GM21447 (cell line): ENCODE results near the gene CREB3L1.

Source experiments
- ATAC-seq: cut with Tn5 transposase; IDR thresholded peaks from one replicate; pipeline ENCODE4 v1.9.1; 2021; ENCODE audit not compliant: unreplicated experiment

The CREB3L1 gene

DNA sequence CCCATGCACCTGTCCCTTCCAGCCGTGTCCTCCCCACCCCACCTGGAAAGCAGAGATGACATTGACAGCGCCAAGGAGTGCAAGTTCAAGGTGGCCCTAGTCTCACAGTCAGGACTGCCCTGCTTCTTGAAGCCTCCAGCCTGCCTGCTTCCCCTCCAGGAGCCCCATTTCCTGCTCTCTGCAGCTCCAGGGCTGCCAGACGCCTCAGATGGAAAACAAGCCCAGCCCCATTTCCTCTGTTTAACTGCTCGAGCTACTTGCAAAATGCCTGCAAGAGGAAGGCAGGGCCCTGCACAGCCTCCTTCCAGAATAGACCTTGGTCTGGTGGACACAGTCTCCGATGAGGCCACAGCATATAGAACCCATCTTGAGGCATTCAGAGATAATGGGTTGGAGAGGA, 64.8 kb downstream of the CREB3L1 start:
- no peak for ATAC-seq

DNA sequence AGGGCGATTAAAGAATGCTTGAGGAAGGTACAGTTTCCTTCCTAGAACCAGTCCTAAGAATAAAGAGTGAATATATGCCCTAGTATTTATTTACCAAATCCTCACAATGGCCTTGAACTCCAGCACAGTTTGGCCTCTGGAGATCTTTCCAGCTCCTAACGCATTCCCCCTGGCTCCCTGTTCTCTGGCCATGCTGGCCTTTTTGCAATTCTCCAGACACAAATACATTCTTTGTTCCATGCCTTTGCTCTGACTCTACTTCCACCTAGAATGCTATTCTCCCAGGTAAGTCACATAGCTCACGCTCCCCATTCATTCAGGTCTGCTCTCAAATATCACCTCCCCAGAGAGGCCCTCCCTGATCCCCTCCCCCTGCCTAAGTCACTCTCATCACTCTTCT, 66.1 kb downstream of the CREB3L1 start:
- no peak for ATAC-seq

DNA sequence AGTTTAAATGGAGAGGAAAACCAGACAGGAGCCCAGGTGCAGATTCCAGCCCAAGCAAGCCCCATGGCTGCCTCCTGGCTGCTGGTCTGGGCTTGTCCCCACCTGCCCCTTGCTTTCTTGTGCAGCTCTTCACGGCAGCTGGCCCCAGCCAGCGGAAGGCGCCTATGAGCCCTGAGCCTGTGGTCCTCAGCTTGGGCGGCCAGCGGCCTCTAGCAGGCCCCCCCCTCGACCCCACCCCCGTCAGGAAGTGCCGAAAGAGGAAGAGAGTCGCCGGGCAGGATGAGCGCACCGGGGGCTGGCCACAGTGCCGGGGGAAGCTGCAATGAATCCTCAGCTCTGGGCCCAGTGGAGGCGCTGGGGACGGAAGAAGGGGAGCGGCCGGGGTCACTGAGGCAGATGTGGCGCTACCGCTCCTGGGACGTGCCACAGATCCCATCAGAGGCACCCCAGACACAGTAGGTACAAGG, 67.7 kb downstream of the CREB3L1 start:
- ATAC-seq, result no peak

DNA sequence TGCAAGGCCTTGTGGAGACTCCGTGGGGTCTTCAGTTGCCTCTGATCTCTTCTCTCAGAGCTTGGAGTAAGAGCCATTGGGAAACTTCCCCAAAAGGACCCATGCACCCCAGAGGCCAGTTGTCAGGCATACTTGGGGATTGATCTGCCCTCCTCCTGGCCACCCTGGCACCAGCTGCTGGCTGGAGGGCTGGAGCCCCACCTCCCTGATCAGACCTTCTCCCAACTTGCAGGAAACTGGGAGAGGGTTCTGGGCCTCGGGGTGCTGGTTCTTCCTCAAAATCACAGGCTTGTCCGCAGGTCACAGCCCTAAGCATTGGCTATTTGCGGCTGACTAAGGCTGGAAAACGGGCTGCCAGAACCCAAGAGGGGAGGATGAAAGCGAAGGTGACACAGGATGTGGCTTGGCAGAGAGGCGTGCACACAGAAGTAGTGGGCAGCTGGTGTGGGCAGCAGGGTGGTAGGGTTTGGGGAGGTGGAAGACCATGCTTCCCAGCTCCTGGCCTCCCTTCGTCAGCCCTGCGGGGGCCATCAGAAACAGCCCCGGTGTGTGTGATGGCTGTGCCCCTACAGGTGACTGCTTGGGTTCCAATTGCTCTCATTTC, 68.5 kb downstream of the CREB3L1 start:
- no peak for ATAC-seq

DNA sequence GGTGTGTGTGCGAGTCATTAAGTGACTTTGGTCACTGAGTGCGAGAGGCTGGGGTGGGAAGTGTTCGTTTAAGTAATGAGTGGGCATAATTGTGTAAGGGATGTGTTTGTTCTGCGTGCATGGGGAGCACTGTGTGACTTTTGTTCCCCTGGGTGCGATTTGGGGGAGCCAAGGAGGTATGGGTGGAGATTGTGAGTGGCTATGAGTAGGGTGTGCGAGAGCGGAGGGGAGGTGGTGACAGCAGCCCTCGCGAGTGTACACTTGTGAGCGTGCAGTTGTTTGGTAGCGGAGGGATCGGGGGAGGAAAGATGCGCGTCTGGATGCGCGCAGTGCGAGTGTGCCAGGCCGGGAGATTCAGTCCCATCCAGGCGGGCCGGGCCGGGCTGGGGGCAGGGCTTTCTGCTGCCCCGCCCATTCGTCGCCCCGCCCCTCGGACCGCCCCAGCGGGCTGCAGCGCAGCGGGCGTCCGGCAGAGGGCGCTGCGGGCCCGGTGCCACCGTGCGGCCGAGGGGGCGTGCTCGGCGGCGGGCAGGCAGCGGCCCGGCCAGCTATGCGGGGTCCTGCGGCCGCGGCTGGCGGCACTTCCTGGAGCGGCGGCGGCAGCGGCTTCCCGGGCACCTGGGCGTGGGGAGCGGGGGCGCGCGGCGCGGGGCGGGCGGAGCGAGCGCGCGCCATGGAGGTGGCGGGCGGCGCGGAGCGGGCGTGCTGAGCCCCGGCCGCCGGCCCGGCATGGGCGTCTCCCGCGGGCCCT, 69.6 kb downstream of the CREB3L1 start, which contains the start of gene DGKZ:
DGKZ (plus strand) TSS at position 578 of the 751 bp plus-strand sequence. CDS start 197 bp downstream, outside the sequence.
- ATAC-seq, result peak; percentile 34

DNA sequence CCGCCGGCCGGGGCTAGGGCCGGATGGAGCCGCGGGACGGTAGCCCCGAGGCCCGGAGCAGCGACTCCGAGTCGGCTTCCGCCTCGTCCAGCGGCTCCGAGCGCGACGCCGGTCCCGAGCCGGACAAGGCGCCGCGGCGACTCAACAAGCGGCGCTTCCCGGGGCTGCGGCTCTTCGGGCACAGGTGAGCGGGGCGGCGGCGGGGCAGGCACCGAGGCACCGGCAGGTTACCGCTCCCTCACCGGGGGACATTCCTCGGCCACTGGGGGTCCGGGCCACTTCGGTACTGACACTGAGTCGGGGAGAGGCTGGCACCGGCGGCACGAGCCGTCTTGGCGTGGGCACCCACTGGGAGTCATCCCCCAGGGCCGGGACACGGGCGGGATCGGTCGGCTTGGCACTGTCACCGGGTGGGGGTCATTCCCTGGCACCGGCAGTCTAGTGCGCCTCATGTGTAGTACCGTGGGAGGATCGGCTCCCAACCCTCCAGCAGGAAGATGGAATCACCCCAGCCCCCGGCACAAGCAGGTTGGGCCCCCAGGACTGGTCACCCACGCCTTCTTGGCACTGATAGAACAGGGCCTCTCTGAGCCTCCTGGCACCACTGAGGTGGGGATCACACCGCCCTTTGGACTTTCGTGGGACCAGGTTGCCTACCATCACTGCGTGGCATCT, 70.3 kb downstream of the CREB3L1 start:
- ATAC-seq, result peak; percentile 3

DNA sequence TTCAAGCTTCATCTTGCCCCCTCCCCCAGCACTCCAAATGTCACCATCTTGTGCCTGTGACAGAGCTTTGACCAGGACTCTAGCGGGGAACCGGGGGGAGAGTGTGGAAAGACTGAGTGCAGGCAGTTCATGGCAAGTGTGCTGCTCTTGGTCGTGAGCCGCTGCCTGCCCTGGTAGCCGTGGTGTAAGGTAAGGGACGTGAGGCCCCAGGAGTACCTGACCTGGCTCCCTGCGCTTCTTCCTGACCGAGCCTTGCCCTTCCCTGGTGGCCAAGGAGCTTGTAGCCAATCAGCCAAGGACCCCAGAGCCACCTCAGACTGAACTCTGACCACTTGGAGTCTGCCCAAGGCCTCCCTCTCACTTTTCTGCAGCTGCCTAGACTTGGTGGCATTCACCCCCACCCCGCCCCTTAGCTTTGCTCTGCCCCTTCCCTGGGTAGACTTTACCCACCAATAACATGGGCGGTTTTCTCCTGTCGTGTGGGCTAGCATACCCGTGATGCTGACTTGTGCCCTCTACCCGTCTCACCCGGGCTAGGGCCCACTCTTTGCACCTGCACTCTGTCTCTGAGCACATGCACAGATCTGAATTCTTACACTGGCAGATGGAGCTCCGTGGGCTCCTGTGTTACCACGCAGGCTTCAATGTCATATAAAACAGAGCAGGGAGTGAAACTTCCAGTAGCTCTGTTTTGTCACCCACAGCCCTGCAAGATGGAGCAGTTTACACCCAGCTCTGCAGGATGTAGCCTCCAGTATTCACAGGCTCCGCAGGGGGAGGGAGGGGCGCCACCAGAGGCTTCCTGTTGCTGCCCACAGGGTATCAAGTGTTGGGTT, 71.3 kb downstream of the CREB3L1 start:
- ATAC-seq, result no peak

DNA sequence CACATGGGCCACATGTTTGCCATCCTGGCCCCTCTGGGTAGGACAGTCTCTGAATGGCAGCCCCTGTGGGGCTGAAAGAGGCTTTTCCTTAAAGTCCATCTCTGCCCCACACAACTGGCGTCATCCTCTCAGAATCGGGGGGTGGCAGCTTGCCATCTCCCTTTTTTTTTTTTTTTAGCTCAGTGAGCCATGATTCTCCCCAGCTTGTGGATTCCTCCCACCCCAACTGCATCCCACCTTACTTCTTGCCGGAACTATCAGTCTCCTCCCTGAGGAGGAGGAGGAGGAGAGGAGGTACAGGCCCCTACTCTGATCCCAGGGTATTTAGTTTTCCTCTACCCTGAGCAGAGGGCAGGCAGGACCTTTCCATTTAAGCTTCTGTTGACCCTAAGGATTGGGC, 73.2 kb downstream of the CREB3L1 start:
- ATAC-seq, result no peak

DNA sequence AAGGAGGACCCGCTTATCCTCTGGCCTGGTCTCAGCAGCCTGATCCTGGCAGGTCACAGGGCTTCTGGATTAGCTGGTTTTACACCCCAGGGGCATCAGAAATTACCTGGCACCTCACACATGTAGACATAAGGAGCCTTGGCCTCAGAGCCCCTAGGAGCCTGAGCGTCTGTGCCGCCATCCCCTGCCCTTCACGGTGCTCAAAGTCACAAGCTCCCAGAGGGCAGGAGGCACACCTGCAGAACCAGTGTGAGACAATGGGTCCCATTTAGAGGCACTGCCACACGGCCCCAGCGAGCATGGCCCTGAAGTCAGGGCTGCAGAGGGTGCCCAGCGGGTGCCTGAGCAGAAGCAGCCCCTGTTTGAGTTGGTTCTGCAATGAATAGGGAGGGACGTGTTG, 73.7 kb downstream of the CREB3L1 start:
- ATAC-seq, result no peak

DNA sequence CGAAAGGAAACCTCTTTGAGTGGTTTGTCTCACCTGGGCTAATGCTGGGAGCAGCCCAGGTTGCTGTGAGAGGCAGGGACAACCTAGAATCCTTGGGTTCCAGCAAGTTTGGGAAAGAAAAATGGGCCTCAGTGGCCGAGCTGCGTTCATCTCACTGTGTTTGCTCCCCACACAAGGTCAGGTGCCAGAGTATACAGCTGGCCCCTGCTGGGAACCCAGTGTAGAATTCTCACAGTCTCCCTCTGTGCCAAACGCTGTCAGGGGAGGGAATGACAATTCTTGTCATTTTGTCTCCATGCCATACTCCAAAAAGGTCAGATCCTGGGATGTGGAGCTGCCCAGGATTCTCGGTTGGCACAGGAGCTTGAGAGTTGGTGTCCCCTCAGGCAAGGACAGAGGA, 74.1 kb downstream of the CREB3L1 start:
- ATAC-seq, result no peak

DNA sequence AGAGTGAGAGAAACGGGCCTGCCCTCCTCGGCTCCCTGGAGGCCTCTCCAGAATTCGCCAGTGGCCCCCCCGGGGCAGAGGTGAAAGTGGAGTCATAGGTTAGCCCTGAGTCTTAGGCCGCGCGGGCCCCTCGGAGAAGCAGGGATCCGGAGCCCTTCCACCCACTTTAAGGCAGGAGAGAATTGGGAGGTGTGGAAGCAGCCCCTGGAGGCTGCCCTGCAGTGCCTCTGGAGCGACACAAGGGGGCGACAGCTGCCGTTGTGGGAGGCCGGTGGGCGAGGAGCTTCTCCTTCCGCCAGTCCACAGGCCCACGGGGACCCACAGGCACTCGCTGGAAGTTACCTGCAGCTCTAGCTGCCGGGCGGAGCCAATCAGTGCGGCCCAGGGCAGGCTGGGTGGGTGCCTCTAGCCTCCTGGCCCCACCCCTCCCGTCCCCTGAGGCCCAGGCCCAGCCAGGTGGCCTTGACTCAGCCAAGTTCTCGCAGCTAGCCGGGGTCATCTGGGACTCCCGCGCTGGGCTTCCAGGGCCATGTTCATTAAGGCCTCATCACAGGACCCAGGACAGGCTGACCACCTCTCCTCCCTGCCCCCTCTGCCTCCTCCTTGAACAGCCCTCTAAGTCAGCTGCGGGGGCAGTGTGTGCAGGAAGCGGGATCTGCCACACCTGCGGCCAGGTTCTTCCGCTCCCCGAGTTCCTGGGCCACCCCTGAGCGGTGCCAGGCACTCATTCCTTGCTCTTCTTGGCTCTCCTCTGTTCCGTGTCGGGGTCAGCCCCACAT, 74.8 kb downstream of the CREB3L1 start:
- no peak for ATAC-seq

DNA sequence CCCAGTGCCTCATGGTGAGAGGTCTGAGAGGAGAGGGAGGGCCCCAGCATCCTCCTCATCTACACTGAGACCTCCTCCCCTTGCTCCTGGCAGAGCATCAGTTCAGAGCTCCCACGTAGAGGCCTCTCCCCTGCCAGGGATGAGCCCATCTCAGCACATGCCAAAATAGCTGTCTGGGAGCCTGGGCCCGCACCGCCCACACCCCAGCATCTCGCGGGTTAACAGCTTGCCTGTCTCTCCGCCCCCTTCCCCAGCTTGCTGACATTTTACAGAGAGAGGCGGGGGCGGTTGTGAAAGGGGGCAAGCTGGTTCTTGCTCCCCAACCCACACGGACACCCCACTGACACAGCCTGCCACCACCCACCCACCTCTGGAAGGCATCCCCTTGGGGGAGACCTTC, 76.2 kb downstream of the CREB3L1 start:
- ATAC-seq, result no peak

DNA sequence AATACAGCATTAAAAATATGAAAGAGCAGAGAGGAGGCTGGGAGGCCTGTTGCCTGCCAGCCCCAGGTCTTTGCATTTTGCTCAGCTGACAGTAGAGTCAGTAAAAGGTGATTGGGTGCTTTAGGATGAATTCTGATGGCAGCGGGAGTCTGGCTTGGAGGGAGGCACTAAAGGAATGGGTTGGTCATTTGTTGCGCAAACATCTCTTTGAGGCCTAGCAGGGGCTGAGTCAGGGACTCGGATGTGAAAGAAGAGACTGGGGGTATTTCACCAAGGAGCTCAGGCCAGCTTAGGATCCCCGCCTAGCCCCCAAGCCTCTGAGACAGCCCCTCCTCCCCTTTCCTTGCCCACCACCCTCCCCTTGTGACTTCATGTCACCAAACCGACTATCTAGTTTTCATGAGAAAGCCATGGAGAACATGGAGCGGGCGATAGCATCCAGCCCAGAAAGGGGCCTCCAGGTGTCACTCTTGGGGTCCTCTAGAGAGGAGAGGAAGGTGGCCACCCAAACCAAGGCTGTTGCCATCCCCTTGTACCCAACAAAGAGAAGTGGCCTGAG, 79.5 kb downstream of the CREB3L1 start:
- no peak for ATAC-seq

DNA sequence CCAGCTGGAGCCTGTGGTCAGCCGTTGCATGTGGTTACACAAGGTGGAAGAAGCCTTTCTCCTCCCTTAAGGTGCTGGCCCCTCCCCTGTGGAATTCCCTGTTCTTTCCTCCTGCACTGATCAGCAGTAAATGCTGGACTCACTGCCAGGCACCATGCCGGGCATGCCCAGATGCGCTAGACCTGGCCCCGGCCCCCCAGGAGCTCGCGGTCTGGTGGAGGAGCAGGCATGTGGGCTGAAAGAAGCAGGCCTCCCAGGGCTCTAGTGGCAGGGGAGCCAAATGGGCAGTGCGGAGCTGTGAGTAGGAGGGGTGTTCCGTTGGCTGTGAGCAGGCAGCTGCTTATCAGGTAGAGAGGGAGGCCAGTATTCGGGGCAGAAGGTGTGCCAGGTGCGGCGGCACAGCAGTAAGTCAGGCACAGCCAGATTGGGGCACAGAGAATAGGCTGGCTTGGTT, 80.0 kb downstream of the CREB3L1 start:
- ATAC-seq, result no peak

DNA sequence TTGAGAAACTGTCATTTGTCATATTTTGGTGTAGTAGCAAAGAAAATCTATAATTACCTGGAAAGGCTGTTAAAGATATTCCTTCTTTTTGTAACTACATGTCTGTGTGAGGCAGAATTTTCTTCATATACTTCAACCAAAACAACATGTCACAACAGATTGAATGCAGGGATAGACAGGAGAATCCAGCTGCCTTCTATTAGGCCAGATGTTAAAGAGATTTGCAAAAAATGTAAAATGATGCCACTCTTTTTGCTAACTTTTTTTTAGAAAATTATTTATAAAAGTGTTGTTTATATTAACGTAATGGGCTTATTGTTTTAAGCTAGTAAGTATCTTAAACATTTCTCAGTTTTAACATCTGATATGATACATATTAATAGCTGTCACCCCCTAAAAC, 82.5 kb downstream of the CREB3L1 start:
- ATAC-seq, result no peak

DNA sequence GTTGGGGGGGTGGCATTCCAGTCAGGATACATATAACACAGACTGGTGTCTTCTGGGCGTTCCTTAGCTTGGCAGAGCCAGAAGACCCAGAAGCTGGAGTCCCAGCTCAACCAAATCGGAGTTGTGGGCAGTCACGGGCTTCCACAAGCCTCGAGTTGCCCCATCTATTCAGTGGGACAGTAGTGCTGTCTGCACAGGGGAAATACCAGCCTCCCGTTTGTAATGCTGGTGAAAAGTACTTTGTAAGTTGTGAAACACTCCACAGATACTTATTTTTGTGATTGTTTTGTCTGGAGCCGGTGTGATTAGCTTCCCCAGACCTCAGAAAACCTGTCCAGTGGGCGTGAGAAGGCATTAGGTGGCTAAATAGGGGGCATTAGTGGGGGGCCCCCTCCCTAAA, 83.4 kb downstream of the CREB3L1 start:
- ATAC-seq, result peak; percentile 25

DNA sequence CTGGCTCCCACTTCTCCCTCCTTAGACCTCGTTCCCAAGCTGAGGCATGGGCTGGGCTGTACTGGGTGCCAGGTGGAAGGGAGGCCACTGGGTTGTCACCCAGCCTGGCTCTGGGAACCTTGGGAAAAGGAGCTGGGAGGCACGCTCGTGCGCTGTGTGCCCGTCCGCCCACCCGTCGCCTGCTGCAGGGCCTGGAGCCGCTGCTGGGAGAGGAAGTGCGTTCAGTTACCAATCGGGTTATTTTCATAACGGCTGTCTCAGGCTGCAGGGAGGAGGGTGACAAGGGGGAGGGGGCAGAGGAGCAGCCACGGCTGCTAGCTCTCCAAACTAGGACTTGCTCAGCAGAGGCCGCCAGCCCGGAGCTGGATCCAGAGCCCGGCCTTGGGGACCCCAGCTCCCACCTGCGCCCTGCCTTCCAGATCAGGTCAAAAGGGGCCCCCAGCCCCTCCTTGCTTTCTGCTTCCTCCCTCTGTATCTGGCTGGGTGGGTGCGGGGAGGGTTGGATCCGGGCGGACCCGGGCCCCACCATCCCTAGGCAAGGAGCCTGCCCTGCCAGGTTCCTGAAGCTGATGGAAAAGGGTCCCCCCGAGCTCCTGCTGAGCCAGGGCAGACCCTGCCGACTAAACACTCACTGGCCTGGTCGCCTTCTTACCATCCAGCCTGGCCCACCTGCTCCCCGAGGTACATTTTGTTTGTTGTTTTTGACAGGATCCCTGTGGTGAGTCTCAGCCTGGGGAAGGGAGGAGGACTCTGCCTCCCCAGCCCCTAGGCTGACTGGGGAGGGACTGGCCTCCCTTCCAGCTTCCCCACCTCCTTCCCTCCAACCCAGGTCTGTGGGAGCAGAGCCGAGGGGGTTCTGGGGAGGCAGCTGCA, 84.1 kb downstream of the CREB3L1 start:
- peak; percentile 95 for ATAC-seq

DNA sequence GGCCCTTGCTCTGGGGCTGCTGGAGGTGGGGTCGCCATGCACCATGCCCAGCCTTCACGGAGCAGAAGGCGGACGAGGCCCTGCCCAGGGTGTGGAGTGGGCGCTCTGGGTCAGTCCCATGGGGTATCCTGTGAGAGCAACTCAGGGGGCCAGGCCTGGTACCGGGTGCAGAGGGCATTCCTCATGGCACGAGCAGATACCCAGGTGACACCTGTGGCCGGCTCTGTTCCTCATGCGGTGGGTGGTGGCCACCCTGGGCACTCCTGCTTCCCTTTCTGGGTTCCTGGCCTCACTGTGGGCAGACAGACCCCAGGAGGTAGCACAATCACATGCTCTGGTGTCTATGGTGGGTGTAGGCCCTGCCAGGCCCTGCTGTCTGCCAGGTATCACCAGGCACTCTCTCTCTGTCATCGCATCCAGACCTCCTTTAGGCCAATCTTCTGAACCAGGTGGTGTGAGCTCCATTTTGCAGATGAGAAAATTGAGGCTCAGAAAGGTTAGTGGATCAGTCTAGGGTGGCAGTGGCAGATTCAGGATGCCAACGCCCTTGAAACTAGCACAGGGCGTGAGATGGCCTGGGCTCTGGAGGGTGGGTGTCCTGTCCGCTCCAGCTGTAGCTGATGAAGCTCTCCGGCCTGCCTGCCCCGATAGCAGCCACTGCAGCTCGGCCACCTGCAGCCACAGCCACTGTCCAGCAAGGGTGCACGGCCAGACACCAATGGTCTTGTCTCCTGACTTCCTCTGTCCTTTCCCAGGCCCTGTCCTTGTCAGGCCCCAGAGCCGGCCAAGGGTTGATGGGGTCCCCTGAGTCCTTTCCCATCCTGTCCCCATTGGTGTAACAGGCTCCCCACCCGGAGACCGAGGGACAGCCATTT, 84.9 kb downstream of the CREB3L1 start:
- no peak for ATAC-seq
